Body of pancreas (tissue), 4 donors: ENCODE data around the gene BLOC1S3.

Experiments used
- POLR2A ChIP-seq, 3 donors: fragments of 450-650 bp; IDR thresholded peaks; one replicate each; pipeline ENCODE4 v1.6.1; 2016; ENCODE audit warnings: antibody characterized with exemption in 3 of 3, mild to moderate bottlenecking in 2 of 3
- TF ChIP-seq, protein P1 (sequence below), 7 experiments: fragments of 450-650 bp in 4 of 7; fragments of 200-600 bp in 3 of 7; sonication (generic) in 3 of 7; IDR thresholded peaks; one replicate each; pipeline ENCODE4 v1.5.1; 2016 to 2019; ENCODE audit warnings: antibody characterized with exemption in 7 of 7

DNA sequence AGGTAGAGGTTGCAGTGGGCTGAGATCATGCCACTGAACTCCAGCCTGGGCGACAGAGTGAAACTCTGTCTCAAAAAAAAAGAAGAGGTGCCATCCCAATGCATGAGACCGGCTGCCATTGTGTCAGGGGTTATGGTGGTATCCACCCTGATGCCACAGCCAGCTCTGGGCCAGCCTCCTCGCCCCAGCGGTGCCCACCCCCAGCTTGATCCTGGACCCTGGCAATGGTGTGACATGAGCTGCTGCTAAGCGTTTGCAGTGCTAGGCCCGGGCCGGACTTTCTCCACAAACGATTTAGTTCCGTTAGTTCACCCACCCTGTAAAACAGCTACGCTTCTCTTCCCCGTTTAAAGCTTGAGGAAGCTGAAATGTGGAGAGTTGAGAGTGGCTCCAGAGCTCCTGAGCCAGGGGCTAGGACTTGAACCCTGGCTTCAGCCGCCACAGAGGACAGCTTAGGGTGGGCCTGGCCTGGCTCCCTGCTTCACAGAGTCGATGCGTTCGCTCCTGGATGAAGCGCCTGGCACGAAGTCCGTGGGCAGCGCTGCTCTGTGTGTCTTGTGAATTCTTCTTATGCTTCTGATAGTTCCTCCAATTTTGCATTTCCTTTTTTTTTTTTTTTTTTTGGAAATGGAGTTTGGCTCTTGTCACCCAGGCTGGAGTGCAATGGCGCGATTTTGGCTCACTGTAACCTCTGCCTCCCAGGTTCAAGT is 43.3 kb upstream of the BLOC1S3 start:
- TF ChIP-seq, protein P1, sequence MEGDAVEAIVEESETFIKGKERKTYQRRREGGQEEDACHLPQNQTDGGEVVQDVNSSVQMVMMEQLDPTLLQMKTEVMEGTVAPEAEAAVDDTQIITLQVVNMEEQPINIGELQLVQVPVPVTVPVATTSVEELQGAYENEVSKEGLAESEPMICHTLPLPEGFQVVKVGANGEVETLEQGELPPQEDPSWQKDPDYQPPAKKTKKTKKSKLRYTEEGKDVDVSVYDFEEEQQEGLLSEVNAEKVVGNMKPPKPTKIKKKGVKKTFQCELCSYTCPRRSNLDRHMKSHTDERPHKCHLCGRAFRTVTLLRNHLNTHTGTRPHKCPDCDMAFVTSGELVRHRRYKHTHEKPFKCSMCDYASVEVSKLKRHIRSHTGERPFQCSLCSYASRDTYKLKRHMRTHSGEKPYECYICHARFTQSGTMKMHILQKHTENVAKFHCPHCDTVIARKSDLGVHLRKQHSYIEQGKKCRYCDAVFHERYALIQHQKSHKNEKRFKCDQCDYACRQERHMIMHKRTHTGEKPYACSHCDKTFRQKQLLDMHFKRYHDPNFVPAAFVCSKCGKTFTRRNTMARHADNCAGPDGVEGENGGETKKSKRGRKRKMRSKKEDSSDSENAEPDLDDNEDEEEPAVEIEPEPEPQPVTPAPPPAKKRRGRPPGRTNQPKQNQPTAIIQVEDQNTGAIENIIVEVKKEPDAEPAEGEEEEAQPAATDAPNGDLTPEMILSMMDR (IDR thresholded peaks at IDR 0.05) = no peak
- TF ChIP-seq POLR2A (IDR thresholded peaks at IDR 0.05) = no peak
